Measurements from ENCODE around the gene PLEKHS1. TPM values are rescaled to one million over a fixed set of nuclear protein-coding genes. Genes with fewer than 3 reads are reported as not detected.

The PLEKHS1 gene
- not detected for total RNA-seq

- DNase-seq = no peak
- ChIA-PET POLR2A (no interaction called here), CTCF (no interaction called here)
- H3K27me3 Mint-ChIP-seq (ENCODE audit: low read depth) = peaks cover 12% of the 10 kb centered on the region
- no peaks in the 10 kb centered on the region for H3K4me1 Mint-ChIP-seq (ENCODE audit: low read depth)
- no peak within 1 kb of the TSS for H3K4me3 Mint-ChIP-seq
- no peak within 1 kb of the TSS for H3K27ac Mint-ChIP-seq
- H3K9me3 Mint-ChIP-seq (ENCODE audit: insufficient read depth) = no peaks in the 10 kb centered on the region
- no peak for ATAC-seq
- no peaks in the 10 kb centered on the region for H3K36me3 Mint-ChIP-seq (ENCODE audit: low read depth)
Observed at GRCh38 chr10:113751181-113751732, at the start of gene PLEKHS1. Gene PLEKHS1 (plus strand): TSS chr10:113751682. CDS start chr10:113755278, 3,596 bp downstream.

DNA sequence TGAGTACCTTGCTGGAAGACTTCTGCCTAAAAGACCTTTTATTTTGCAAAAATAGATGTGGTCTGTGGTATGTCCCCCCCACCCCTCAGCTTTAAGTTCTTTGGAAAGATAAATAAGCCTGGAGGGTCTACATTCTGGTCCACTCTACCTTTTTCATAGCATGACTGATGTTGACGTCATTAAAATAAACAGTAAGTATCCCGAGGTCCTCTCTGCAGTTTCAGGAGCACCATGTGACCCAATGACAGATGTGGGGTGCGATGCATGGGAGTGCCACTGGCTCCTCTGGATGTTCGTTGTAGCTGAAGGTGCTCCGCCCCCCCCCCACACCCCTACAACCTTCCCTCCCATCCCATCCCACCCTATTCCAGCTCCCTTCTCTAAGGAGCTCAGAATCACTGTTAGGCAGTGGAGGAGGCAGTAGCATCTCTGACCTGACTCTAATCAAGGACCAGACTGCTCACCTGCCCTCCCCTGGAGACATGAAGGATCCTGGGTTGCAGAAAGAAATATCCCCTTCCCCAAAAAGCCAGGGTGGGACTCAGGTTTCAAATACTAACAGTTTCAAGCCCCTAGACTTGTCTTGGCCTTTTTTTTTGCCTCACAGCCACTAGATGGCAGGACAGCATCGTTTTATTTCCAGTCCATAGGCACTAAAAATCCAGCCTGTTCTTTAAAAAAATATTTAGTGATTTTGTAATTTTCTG is 46.7 kb upstream of the PLEKHS1 start:
- CTCF ChIA-PET = interaction anchor here (1.3 to 1.9 kb wide), 4 partner anchors 19 to 405 kb away, joined by 3 to 6 read pairs (median 4); partner anchors contain the start of gene CASP7
- no peak for ATAC-seq
- H3K4me1 Mint-ChIP-seq (ENCODE audit: low read depth) = peaks cover 28% of the 10 kb centered on the region
- POLR2A ChIA-PET = no interaction called here
- H3K4me3 Mint-ChIP-seq = no peak overlapping the region
- peak; percentile 48 for DNase-seq
- H3K27me3 Mint-ChIP-seq (ENCODE audit: low read depth) = no peaks in the 10 kb centered on the region
- no peaks in the 10 kb centered on the region for H3K9me3 Mint-ChIP-seq (ENCODE audit: insufficient read depth)
- H3K36me3 Mint-ChIP-seq (ENCODE audit: low read depth) = peaks cover 23% of the 10 kb centered on the region
- H3K27ac Mint-ChIP-seq = no peak overlapping the region

- H3K27ac Mint-ChIP-seq = no peak overlapping the region
Observed at GRCh38 chr10:113705344-113705652, 46.2 kb upstream of the PLEKHS1 start.

DNA sequence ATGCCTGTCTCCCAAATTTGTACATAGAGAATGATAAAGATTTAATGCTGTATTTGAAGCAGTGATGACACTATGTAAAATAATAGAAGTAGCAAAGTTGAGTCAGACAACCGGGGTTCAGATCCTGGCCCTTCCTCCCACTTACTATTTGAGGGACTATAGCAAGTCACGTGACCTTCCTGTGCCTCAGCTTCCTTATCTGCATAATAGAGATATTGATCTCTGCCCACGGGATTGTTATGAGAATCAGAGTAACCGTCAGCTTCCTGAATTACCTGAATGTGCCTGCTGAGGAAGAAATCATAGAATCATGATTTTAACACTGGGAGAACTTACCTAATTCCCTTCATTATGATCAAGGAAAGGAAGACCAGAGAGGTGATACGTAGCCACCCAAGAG is 44.9 kb upstream of the PLEKHS1 start:
- ATAC-seq (no peak), DNase-seq (no peak)
- Mint-ChIP-seq H3K36me3 (ENCODE audit: low read depth) (peaks cover 12% of the 10 kb centered on the region), H3K4me1 (ENCODE audit: low read depth) (peaks cover 31% of the 10 kb centered on the region), H3K27me3 (ENCODE audit: low read depth) (no peaks in the 10 kb centered on the region), H3K4me3 (no peak overlapping the region), H3K9me3 (ENCODE audit: insufficient read depth) (no peaks in the 10 kb centered on the region), H3K27ac (no peak overlapping the region)
- ChIA-PET CTCF (interaction anchor here (1.4 to 1.8 kb wide), 4 partner anchors 10 to 404 kb away, joined by 3 to 4 read pairs (median 4); partner anchors contain the start of gene CASP7), POLR2A (no interaction called here)

More at GRCh38 chr10:113705344-113705652, 46.2 kb upstream of the PLEKHS1 start:
- POLR2A ChIA-PET = no interaction called here
- H3K4me1 Mint-ChIP-seq (ENCODE audit: low read depth) = peaks cover 31% of the 10 kb centered on the region
- no peaks in the 10 kb centered on the region for H3K27me3 Mint-ChIP-seq (ENCODE audit: low read depth)
- no peak overlapping the region for H3K4me3 Mint-ChIP-seq
- H3K36me3 Mint-ChIP-seq (ENCODE audit: low read depth) = peaks cover 22% of the 10 kb centered on the region
- ATAC-seq (no peak), DNase-seq (no peak)
- CTCF ChIA-PET = interaction anchor here (1.3 to 1.9 kb wide), 5 partner anchors 19 to 405 kb away, joined by 3 to 6 read pairs (median 4); partner anchors contain the start of gene CASP7
- H3K9me3 Mint-ChIP-seq (ENCODE audit: insufficient read depth) = no peaks in the 10 kb centered on the region

DNA sequence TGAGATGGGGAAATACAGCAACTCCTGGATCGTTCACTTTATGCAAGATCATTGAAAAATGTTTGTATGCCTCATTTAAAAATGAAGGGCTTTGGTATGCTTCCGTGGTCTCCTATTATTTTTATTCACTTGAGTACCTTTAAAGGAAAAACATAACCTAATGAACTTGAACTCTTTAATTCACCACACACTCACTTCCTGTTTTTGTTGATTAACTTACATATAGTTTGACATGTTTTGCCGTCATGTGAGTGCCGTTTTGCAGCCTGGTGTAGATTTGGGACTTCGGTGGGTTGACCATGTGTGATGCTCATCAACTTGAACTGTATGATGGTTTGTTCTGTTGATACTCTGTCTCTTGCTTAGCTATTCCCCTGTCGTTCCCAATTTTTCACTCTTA is 42.8 kb upstream of the PLEKHS1 start:
- peaks cover 31% of the 10 kb centered on the region for H3K4me1 Mint-ChIP-seq (ENCODE audit: low read depth)
- no peak overlapping the region for H3K27ac Mint-ChIP-seq
- no peak for DNase-seq
- no peaks in the 10 kb centered on the region for H3K9me3 Mint-ChIP-seq (ENCODE audit: insufficient read depth)
- ATAC-seq = no peak
- H3K4me3 Mint-ChIP-seq = no peak overlapping the region
- no peaks in the 10 kb centered on the region for H3K27me3 Mint-ChIP-seq (ENCODE audit: low read depth)
- peaks cover 11% of the 10 kb centered on the region for H3K36me3 Mint-ChIP-seq (ENCODE audit: low read depth)
- ChIA-PET POLR2A (no interaction called here), CTCF (interaction anchor here (1.5 kb wide), 1 partner anchor 22 kb away, joined by 3 read pairs; no protein-coding TSS in a partner anchor)

DNA sequence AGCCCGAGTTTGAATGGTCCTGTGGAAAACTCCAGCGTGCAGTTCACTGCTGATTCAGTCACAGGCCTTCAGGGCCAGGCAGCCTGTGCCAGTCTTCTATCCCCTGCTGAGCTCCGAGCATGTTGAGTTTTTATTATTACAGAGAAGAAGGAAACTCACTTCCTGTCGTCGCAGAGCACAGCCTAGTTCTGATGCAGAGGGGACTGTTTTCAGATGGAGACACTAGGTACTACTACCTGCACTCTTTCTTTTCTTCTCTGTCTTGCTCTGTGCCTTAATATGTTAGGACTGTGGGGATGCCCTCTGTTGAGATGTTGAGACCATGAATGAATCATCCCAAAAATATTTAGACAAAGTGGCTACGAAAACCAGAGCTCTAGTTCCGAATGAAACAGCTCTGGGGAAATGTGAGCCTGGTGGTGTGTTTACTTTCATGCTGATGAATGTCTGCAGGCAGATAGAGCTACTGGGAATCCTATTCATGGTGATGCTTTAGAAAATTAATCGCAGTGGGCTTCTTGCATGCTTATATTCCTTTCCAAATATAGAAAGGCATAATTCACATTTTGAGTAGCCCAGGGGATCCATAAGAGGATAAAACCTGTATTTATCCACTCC is 42.2 kb upstream of the PLEKHS1 start:
- Mint-ChIP-seq H3K4me3 (no peak overlapping the region), H3K27ac (peak overlapping the region; percentile 32), H3K27me3 (ENCODE audit: low read depth) (no peaks in the 10 kb centered on the region), H3K4me1 (ENCODE audit: low read depth) (peaks cover 31% of the 10 kb centered on the region), H3K36me3 (ENCODE audit: low read depth) (peaks cover 16% of the 10 kb centered on the region), H3K9me3 (ENCODE audit: insufficient read depth) (no peaks in the 10 kb centered on the region)
- ChIA-PET POLR2A (no interaction called here), CTCF (interaction anchor here (1.5 kb wide), 1 partner anchor 23 kb away, joined by 3 read pairs; no protein-coding TSS in a partner anchor)
- no peak for ATAC-seq
- no peak for DNase-seq

- Mint-ChIP-seq H3K27me3 (ENCODE audit: low read depth) (no peaks in the 10 kb centered on the region), H3K27ac (no peak overlapping the region), H3K4me3 (no peak overlapping the region), H3K4me1 (ENCODE audit: low read depth) (peaks cover 31% of the 10 kb centered on the region), H3K36me3 (ENCODE audit: low read depth) (peaks cover 22% of the 10 kb centered on the region), H3K9me3 (ENCODE audit: insufficient read depth) (no peaks in the 10 kb centered on the region)
- POLR2A ChIA-PET = no interaction called here
- CTCF ChIA-PET = no interaction called here
- DNase-seq (no peak), ATAC-seq (no peak)
Observed at GRCh38 chr10:113711142-113711541, 40.3 kb upstream of the PLEKHS1 start.

DNA sequence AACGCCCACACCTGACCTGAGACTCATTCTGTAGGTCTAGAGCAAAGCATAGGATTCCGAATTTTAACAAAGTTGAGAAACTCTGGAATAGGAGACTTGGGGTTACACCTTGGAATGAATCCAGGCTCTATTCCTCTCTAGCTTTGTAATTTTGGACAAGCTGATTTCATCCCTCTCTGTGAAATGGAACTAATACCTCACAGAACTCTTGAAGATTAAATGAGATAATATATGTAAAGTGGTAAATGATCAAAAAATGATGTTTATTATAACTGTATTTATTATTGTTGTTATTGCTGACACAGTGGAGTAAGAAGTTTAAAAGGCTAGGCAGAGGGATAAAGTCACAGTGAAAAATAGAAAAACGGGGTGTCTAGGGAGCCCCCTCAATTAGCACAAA is 39.5 kb upstream of the PLEKHS1 start:
- ChIA-PET POLR2A (no interaction called here), CTCF (no interaction called here)
- H3K36me3 Mint-ChIP-seq (ENCODE audit: low read depth) = peaks cover 22% of the 10 kb centered on the region
- no peak overlapping the region for H3K4me3 Mint-ChIP-seq
- DNase-seq (no peak), ATAC-seq (no peak)
- peaks cover 24% of the 10 kb centered on the region for H3K4me1 Mint-ChIP-seq (ENCODE audit: low read depth)
- no peaks in the 10 kb centered on the region for H3K27me3 Mint-ChIP-seq (ENCODE audit: low read depth)
- H3K27ac Mint-ChIP-seq = no peak overlapping the region
- H3K9me3 Mint-ChIP-seq (ENCODE audit: insufficient read depth) = no peaks in the 10 kb centered on the region

DNA sequence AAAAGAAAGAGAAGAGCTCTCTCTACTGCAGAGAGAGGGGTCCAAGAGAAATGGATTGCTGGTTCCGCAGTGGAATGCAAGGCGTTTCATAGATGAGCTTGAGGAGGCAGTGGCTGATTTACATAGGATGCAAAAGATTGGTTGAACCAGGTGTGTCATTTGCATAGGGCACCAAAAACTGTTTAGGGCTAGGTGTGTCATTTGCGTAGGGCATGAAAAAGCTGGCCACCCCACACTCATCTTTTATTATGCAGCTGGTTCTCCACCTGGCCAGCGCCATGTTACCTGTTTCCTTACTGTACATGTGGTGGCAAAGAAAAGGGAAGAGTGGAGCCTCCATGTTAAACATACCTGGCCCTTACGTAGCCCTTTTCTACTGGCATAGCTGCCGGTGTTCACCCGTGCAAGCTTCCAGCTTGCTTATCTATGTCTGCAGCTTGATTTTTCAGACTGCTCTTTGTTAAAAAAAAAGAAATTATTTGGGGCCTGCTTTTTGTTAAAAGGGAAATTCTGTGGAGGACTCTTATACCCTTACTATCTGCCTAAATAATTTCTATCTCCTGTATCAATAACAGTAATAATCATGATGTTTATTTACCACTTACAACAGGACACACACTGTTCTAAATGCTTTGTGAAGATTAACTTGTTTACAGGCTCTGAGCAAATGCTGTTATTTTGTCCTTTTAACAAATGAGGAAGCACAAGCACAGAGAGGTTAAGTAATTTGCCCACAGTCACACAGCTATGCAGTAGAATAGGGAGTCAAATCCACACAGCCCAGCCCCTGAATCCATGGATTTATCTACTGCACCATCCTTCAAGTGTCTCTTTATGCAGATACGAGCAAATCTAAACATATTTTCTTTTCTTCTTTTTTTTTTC is 38.5 kb upstream of the PLEKHS1 start:
- H3K4me3 Mint-ChIP-seq = no peak overlapping the region
- H3K27me3 Mint-ChIP-seq (ENCODE audit: low read depth) = no peaks in the 10 kb centered on the region
- H3K9me3 Mint-ChIP-seq (ENCODE audit: insufficient read depth) = no peaks in the 10 kb centered on the region
- peaks cover 27% of the 10 kb centered on the region for H3K36me3 Mint-ChIP-seq (ENCODE audit: low read depth)
- POLR2A ChIA-PET = no interaction called here
- ATAC-seq = no peak
- no peak overlapping the region for H3K27ac Mint-ChIP-seq
- no peak for DNase-seq
- CTCF ChIA-PET = no interaction called here
- H3K4me1 Mint-ChIP-seq (ENCODE audit: low read depth) = peaks cover 19% of the 10 kb centered on the region

GRCh38 chr10:113713640-113713982 is 37.9 kb upstream of the PLEKHS1 start:
- no peak overlapping the region for H3K4me3 Mint-ChIP-seq

DNA sequence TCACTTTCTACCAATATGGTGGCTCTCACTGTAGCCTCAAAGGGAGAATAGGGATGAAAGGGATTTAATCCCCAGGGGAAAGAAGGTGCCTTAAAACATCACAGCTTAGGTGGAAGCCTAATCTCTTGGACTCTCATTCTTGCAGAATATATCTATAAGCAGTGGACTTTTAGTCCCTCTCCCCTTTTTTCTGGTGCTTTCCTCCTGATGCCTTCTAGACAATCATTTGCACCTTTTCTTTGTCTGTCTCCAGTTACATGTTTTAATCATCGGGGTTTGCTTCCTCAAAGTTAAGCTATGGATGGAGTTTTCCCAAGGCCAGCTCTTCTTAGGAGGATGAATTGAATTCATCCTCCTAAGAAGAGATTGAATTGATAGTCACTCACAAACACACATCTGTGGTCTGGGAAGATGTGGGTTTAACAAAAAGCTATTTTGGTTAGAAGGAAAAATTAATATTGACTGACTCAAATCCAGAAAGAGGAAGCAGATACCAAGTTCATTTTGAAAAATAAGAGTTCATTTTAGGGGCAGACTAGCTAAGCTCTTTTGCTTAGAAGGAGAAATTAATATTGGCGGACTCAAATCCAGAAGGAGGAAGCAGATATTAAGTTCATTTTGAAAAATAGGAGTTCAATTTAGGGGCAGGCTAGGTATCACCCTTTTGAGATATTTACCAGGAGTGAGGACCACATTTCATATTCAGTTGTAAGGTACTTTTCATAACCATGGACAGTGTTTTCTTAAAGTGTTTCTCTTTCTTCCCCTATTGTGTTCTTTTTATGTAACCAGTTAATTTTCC is 35.2 kb upstream of the PLEKHS1 start:
- Mint-ChIP-seq H3K9me3 (ENCODE audit: insufficient read depth) (no peaks in the 10 kb centered on the region), H3K4me1 (ENCODE audit: low read depth) (no peaks in the 10 kb centered on the region), H3K36me3 (ENCODE audit: low read depth) (peaks cover 41% of the 10 kb centered on the region), H3K27ac (no peak overlapping the region), H3K4me3 (no peak overlapping the region), H3K27me3 (ENCODE audit: low read depth) (no peaks in the 10 kb centered on the region)
- ChIA-PET POLR2A (no interaction called here), CTCF (interaction anchor here (0.9 kb wide), 1 partner anchor 9 kb away, joined by 3 read pairs; no protein-coding TSS in a partner anchor)
- ATAC-seq (no peak), DNase-seq (no peak)

More at GRCh38 chr10:113713640-113713982, 37.9 kb upstream of the PLEKHS1 start:
- Mint-ChIP-seq H3K27ac (no peak overlapping the region), H3K36me3 (ENCODE audit: low read depth) (peaks cover 29% of the 10 kb centered on the region), H3K4me1 (ENCODE audit: low read depth) (peaks cover 13% of the 10 kb centered on the region), H3K9me3 (ENCODE audit: insufficient read depth) (no peaks in the 10 kb centered on the region), H3K27me3 (ENCODE audit: low read depth) (no peaks in the 10 kb centered on the region)
- CTCF ChIA-PET = no interaction called here
- ATAC-seq = no peak
- DNase-seq = no peak
- POLR2A ChIA-PET = no interaction called here
